ENCODE measurements around the gene KBTBD8.

DNA sequence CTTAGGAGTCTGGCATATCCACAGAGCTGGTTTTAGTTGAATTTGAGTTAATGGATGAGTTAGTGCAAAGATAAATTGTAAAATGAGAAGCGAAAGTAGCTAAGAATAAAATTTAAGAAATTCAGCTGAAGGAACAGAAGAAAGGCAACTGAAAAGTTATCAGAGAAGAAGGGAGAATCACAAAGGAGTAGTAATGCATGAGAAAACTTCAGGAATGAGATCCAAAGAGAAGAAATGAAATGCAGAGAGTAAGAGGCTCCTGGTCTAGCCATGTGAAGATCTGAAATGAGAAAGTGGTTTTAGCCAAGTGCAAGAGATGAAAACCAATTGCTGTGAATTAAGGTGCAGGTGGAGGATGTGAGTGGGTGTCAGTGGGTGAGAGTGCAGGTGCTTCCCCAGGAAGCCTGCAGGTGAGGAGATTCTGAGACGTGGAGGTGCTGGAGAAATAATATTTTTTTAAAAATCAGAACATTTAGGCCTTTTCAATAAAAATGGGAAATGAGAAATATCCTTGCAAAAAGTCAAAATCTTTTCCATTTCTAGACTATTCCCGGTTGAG, 18.5 kb downstream of the KBTBD8 start:
- TF ChIP-seq, protein P1, sequence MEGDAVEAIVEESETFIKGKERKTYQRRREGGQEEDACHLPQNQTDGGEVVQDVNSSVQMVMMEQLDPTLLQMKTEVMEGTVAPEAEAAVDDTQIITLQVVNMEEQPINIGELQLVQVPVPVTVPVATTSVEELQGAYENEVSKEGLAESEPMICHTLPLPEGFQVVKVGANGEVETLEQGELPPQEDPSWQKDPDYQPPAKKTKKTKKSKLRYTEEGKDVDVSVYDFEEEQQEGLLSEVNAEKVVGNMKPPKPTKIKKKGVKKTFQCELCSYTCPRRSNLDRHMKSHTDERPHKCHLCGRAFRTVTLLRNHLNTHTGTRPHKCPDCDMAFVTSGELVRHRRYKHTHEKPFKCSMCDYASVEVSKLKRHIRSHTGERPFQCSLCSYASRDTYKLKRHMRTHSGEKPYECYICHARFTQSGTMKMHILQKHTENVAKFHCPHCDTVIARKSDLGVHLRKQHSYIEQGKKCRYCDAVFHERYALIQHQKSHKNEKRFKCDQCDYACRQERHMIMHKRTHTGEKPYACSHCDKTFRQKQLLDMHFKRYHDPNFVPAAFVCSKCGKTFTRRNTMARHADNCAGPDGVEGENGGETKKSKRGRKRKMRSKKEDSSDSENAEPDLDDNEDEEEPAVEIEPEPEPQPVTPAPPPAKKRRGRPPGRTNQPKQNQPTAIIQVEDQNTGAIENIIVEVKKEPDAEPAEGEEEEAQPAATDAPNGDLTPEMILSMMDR (IDR thresholded peaks at IDR 0.05), result no peak
- TF ChIP-seq POLR2A (IDR thresholded peaks at IDR 0.05), result no peak

All from adrenal gland (tissue), 5 donors.